ENCODE results near the gene SLC35A3. TPM values are rescaled to one million over a fixed set of nuclear protein-coding genes. Genes with fewer than 3 reads are reported as not detected.
A peak's percentile ranks its signal among the peaks of the same experiment; 100 is the strongest.
"Not testable (repeated sequence)": the region's sequence is repeated elsewhere in the genome, so short reads cannot be mapped to it uniquely, and the experiment has no call there.

The SLC35A3 gene
- total RNA-seq (2014; rRNA removed; shearing (Covaris generic)): 17.8 and 19.0 TPM in 2 replicates

DNA sequence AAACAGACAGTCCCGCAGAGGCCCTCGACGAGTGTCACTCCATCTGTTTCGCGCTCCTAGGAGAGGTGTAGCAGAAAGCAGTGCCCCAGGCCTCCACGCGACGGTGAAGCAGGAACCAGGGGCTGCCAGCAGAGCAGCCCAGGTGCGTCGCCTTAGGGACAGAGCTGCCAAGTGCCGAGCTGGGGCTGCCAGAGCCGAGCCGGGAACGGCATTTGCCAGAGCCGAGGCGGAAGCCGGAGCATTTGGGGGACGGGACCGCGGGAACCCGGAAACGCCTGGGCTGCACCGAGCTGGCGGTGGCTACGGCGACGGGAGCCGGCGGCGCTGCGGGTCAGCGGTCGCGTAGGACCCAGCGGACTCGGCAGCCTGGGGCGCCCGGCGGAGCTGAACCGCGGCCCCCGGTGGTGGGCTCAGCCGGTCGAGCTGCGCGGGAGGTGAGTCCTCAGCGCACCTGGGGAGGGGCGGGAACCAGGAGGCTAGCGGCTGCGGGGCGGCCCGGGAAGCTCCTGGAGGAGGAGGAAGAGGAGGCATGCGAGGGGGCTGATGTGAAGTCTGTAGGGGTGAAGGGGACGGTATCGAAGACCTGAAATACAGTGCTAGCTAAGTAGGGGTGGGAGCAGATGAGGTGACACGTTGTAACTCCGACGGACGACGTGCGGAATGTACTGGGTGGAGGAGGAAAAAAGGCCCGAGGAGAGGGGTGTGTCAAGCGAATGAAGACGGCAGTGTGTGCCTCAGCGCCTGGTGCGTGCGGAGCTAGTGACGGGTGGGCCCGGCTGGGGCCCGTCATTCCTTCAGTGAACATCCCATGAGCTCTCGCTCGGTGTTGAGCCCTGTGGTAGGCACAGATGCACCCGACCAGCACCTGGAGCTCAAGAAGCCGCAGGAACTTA lies at the start of gene SLC35A3:
Gene SLC35A3 (plus strand): TSS at position 268 of the 893 bp plus-strand sequence. CDS start 23,559 bp downstream, outside the sequence.
- peak; percentile 80 to 84 for DNase-seq
- H3K9me3 ChIP-seq (replicated peaks): no peaks in the 10 kb centered on the region
- peak within 1 kb of the TSS; percentile 95 for H3K4me3 ChIP-seq
- H3K36me3 ChIP-seq: no peaks in the 10 kb centered on the region
- no peaks in the 10 kb centered on the region for H3K27me3 ChIP-seq
- H3K4me1 ChIP-seq: 0 out of 2 replicates have a peak, but pooled peaks cover 3% of the 10 kb centered on the region
- peak within 1 kb of the TSS; percentile 47 for H3K27ac ChIP-seq

GRCh38 chr1:99934801-99935200 lies 35.0 kb upstream of the SLC35A3 start:
- no peak overlapping the region for H3K27ac ChIP-seq

DNA sequence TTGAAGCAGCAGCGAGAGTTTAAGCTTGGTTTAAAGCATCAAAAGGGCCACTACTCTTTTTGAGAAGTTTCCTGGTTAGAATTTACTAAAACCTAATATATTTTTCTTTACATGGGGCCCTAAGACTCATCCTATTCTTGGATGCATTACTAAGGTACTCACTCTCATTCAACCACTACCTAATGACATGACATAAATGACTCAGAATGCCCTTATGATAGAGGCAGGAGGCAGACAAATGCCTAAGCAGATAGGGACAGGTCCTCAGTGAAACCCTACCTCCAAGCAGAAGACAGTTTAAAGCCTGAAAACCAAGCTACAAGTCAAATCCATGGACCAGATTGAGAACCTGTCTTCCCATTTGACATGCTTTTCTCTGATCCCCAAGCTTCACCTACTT lies 34.3 kb upstream of the SLC35A3 start:
- Histone ChIP-seq H3K27me3 (no peaks in the 10 kb centered on the region), H3K4me1 (no peaks in the 10 kb centered on the region), H3K4me3 (no peak overlapping the region), H3K27ac (no peak overlapping the region), H3K36me3 (no peaks in the 10 kb centered on the region), H3K9me3 (replicated peaks) (no peaks in the 10 kb centered on the region; the same call in 1 of the 2 replicates)
- no peak for DNase-seq

More at GRCh38 chr1:99934801-99935200, 35.0 kb upstream of the SLC35A3 start:
- no peak for DNase-seq
- no peaks in the 10 kb centered on the region for H3K27me3 ChIP-seq
- H3K9me3 ChIP-seq (replicated peaks): no peaks in the 10 kb centered on the region; the same call in 1 of the 2 replicates
- no peaks in the 10 kb centered on the region for H3K36me3 ChIP-seq
- no peaks in the 10 kb centered on the region for H3K4me1 ChIP-seq
- H3K4me3 ChIP-seq: no peak overlapping the region

- Histone ChIP-seq H3K36me3 (no peaks in the 10 kb centered on the region), H3K27me3 (no peaks in the 10 kb centered on the region), H3K27ac (no peak overlapping the region), H3K4me3 (no peak overlapping the region), H3K9me3 (replicated peaks) (no peaks in the 10 kb centered on the region; the same call in 1 of the 2 replicates), H3K4me1 (no peaks in the 10 kb centered on the region)
- no peak for DNase-seq
These were observed 33.7 kb upstream of the SLC35A3 start for GRCh38 chr1:99936071-99936470.

DNA sequence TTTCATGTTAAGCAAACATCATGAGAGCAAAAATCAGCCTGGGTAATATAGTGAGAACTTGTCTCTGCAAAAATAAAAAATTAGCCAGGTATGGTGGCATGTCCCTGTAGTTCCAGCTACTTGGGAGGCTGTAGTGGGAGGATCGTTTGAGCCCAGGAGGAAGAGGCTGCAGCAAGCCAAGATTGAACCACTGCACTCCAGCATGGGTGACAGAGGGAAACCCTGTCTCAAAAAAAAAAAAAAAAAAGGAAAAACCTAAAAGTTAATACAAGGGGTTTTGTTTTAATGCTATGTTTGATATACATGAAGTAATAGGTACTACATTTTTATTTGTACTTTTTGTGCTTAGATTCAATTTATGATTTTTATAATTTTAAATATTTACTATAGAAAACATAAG lies 27.1 kb upstream of the SLC35A3 start:
- Histone ChIP-seq H3K9me3 (replicated peaks) (no peaks in the 10 kb centered on the region), H3K27ac (peak overlapping the region; percentile 18; the same call in 1 of the 2 replicates), H3K4me3 (no peak overlapping the region), H3K4me1 (peaks cover 17% of the 10 kb centered on the region; the same call in 1 of the 2 replicates), H3K36me3 (no peaks in the 10 kb centered on the region), H3K27me3 (no peaks in the 10 kb centered on the region)
- DNase-seq: peak in 1 of 2 experiments; percentile 9

- H3K4me3 ChIP-seq: peak overlapping the region; percentile 7
- H3K27ac ChIP-seq: peak overlapping the region; percentile 18; the same call in 1 of the 2 replicates
- H3K9me3 ChIP-seq (replicated peaks): no peaks in the 10 kb centered on the region
- H3K36me3 ChIP-seq: no peaks in the 10 kb centered on the region
- H3K4me1 ChIP-seq: peaks cover 17% of the 10 kb centered on the region; the same call in 1 of the 2 replicates
- no peaks in the 10 kb centered on the region for H3K27me3 ChIP-seq
- peak; percentile 73 to 76 for DNase-seq
These were observed 26.5 kb upstream of the SLC35A3 start for GRCh38 chr1:99943223-99943794.

- no peaks in the 10 kb centered on the region for H3K27me3 ChIP-seq
- peak in 1 of 2 experiments; percentile 3 for DNase-seq
- no peak overlapping the region for H3K4me3 ChIP-seq
- no peak overlapping the region; the same call in 1 of the 2 replicates for H3K27ac ChIP-seq
- no peaks in the 10 kb centered on the region for H3K9me3 ChIP-seq (replicated peaks)
- H3K36me3 ChIP-seq: no peaks in the 10 kb centered on the region
- peaks cover 17% of the 10 kb centered on the region; the same call in 1 of the 2 replicates for H3K4me1 ChIP-seq
These were observed 25.6 kb upstream of the SLC35A3 start for GRCh38 chr1:99944192-99944591.

GRCh38 chr1:99945174-99945573 lies 24.6 kb upstream of the SLC35A3 start:
- peaks cover 17% of the 10 kb centered on the region; the same call in 1 of the 2 replicates for H3K4me1 ChIP-seq
- no peak overlapping the region for H3K4me3 ChIP-seq
- H3K27me3 ChIP-seq: no peaks in the 10 kb centered on the region
- no peaks in the 10 kb centered on the region for H3K9me3 ChIP-seq (replicated peaks)
- H3K36me3 ChIP-seq: no peaks in the 10 kb centered on the region
- H3K27ac ChIP-seq: no peak overlapping the region
- no peak for DNase-seq

- Histone ChIP-seq H3K36me3 (no peaks in the 10 kb centered on the region), H3K27me3 (no peaks in the 10 kb centered on the region; the same call in 1 of the 2 replicates), H3K27ac (no peak overlapping the region), H3K4me1 (no peaks in the 10 kb centered on the region), H3K9me3 (replicated peaks) (0 out of 2 replicates have a peak, but pooled peaks cover 3% of the 10 kb centered on the region), H3K4me3 (no peak overlapping the region)
- no peak for DNase-seq
These were observed 19.3 kb upstream of the SLC35A3 start for GRCh38 chr1:99950486-99950885.

GRCh38 chr1:99952522-99952921 lies 17.3 kb upstream of the SLC35A3 start:
- H3K36me3 ChIP-seq: no peaks in the 10 kb centered on the region
- no peak overlapping the region for H3K27ac ChIP-seq
- no peak overlapping the region for H3K4me3 ChIP-seq
- H3K4me1 ChIP-seq: no peaks in the 10 kb centered on the region
- H3K27me3 ChIP-seq: no peaks in the 10 kb centered on the region; the same call in 1 of the 2 replicates
- H3K9me3 ChIP-seq (replicated peaks): 0 out of 2 replicates have a peak, but pooled peaks cover 3% of the 10 kb centered on the region
- no peak for DNase-seq

- Histone ChIP-seq H3K27ac (no peak overlapping the region), H3K27me3 (no peaks in the 10 kb centered on the region; the same call in 1 of the 2 replicates), H3K36me3 (no peaks in the 10 kb centered on the region), H3K4me3 (no peak overlapping the region), H3K4me1 (no peaks in the 10 kb centered on the region), H3K9me3 (replicated peaks) (0 out of 2 replicates have a peak, but pooled peaks cover 3% of the 10 kb centered on the region)
- DNase-seq: no peak
These were observed 14.4 kb upstream of the SLC35A3 start for GRCh38 chr1:99955375-99955774.

GRCh38 chr1:99956755-99957154 lies 13.0 kb upstream of the SLC35A3 start:
- Histone ChIP-seq H3K4me1 (no peaks in the 10 kb centered on the region), H3K27me3 (no peaks in the 10 kb centered on the region; the same call in 1 of the 2 replicates), H3K27ac (no peak overlapping the region), H3K4me3 (no peak overlapping the region), H3K9me3 (replicated peaks) (0 out of 2 replicates have a peak, but pooled peaks cover 3% of the 10 kb centered on the region), H3K36me3 (no peaks in the 10 kb centered on the region)
- no peak for DNase-seq

DNA sequence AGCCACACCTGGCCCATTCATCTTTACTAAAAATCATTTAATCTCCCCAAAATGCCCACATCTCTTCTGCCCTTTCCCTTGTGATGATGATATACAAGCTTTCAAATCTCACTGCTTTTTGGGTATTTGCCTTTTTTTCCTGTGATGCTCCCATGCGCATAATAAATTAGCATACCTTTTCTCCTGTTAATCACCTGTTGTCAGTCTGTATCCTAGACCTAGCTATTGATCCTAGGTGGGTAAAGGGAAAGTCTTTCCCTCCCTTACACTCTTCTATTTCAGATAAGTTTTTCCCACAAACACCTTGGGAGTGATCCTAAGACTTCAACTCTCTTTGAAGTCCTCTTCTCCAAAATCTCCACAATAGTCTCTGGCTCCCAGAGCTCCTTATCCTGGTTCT lies 12.0 kb upstream of the SLC35A3 start:
- no peak overlapping the region for H3K27ac ChIP-seq
- no peaks in the 10 kb centered on the region for H3K36me3 ChIP-seq
- H3K4me3 ChIP-seq: no peak overlapping the region
- H3K27me3 ChIP-seq: no peaks in the 10 kb centered on the region
- no peak for DNase-seq
- no peaks in the 10 kb centered on the region for H3K4me1 ChIP-seq
- H3K9me3 ChIP-seq (replicated peaks): 0 out of 2 replicates have a peak, but pooled peaks cover 3% of the 10 kb centered on the region

DNA sequence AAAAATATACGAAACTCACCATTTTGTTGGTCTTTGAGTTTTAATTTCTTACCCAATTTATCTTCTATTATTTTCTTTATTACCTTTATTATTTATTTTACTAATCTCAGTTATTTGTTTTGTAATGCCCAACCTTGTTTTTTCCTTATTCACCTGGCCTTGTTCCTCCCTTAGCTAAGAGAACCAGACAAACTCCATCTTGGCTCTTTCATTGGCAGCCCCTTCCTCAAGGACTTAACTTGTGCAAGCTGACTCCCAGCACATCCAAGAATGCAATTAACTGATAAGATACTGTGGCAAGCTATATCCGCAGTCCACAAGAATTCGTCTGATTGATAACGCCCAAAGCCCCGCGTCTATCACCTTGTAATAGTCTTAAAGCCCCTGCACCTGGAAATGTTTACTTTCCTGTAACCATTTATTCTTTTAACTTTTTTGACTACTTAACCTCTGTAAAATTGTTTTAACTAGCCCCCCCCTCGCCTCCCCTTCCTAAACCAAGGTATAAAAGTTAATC lies 10.5 kb upstream of the SLC35A3 start:
- H3K4me3 ChIP-seq, H3K4me1 ChIP-seq: not testable (repeated sequence)

More for the DNA sequence above, 10.5 kb upstream of the SLC35A3 start:
- DNase-seq; H3K27me3 ChIP-seq; H3K36me3 ChIP-seq; H3K27ac ChIP-seq; H3K9me3 ChIP-seq (replicated peaks): not testable (repeated sequence)

Measured in SJCRH30 (cell line).